GM06990 (cell line): ENCODE data around the gene F12.

Experiments used
- DNase-seq: peaks from one replicate; pipeline ENCODE4 v3.0.0-alpha.2; 2011; ENCODE audit not compliant: insufficient read length; ENCODE audit errors: extremely low read depth
- H3K27me3 ChIP-seq: replicated peaks from 2 replicates; pipeline ENCODE4 v1.6.0; 2011; ENCODE audit warnings: low read length; ENCODE audit not compliant: control insufficient read depth, insufficient read depth
- H3K36me3 ChIP-seq: 2 replicates; pipeline ENCODE4 v1.5.1; 2011; ENCODE audit warnings: low read length; ENCODE audit not compliant: control insufficient read depth, insufficient read depth
- H3K4me3 ChIP-seq: replicated peaks from 2 replicates; pipeline ENCODE4 v1.5.1; 2011; ENCODE audit warnings: low read depth, mild to moderate bottlenecking, control low read depth, low read length
- CTCF ChIP-seq: IDR thresholded peaks from 2 replicates; pipeline ENCODE4 v1.5.1; 2011; ENCODE audit warnings: low read length, control low read depth, mild to moderate bottlenecking, inconsistent platforms; ENCODE audit not compliant: insufficient read depth, poor library complexity, severe bottlenecking

F12 gene

DNA sequence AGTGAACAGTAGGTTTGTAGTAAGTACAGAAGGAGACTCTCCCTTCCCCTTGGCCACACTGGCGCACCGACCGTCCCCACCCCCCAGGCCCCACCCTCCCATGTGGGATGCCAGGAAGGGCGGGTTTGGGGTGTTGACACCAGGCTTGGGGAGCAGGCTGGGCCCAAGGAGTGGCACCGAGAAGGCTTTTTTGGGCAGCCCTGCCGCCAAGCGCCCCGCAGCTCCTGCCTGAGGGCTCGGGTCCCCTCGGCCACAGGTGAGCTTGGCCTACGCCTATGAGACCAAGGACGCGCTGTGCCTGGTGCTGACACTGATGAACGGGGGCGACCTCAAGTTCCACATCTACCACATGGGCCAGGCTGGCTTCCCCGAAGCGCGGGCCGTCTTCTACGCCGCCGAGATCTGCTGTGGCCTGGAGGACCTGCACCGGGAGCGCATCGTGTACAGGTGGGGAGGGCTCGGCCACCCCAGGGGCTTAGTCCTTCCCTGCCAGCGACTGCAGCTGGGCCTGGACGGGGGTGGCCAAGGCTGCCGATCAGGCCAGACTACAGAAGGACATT lies 24.4 kb upstream of the F12 start:
- H3K36me3 ChIP-seq: peaks cover 54% of the 10 kb centered on the region
- no peak overlapping the region for H3K4me3 ChIP-seq
- peak; percentile 25 for DNase-seq
- no peak for TF ChIP-seq CTCF
- no peaks in the 10 kb centered on the region for H3K27me3 ChIP-seq

DNA sequence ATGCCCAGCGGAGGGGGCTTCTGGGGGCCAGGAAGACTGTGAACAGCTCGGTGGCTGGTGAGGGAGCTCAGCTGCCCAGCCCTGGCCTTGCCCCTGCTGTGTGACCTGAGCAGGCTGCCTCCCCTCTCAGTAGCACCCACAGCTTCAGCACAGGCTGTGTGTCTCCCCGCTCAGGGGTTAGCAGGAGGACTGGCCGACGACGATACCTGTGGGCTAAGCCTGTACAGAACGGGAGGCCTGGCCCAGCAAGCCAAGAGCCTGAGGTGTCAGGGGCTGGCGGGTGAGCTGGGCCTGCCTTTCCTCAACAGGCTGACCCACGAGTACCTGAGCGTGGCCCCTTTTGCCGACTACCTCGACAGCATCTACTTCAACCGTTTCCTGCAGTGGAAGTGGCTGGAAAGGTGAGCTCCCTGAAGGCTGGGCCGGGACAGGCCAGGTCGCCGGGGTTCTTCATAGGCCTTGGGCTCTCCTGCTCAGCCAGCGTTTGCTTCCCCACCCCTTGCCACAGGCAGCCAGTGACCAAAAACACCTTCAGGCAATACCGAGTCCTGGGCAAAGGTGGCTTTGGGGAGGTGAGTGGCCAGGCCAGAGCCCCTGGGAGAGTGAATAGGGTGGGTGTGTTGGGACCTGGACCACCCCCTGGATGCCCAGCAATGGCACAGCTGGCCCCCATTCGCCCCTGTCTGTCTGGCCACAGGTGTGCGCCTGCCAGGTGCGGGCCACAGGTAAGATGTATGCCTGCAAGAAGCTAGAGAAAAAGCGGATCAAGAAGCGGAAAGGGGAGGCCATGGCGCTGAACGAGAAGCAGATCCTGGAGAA lies 23.7 kb upstream of the F12 start:
- no peak for TF ChIP-seq CTCF
- no peak for DNase-seq
- Histone ChIP-seq H3K4me3 (no peak overlapping the region), H3K27me3 (no peaks in the 10 kb centered on the region), H3K36me3 (peaks cover 52% of the 10 kb centered on the region)

GRCh38 chr5:177432143-177432838 lies 22.9 kb upstream of the F12 start:
- Histone ChIP-seq H3K4me3 (peak overlapping the region; percentile 36), H3K36me3 (peaks cover 46% of the 10 kb centered on the region), H3K27me3 (no peaks in the 10 kb centered on the region)
- no peak for TF ChIP-seq CTCF
- DNase-seq: no peak

GRCh38 chr5:177431317-177432142 lies 22.2 kb upstream of the F12 start:
- H3K36me3 ChIP-seq: peaks cover 43% of the 10 kb centered on the region
- peak overlapping the region; percentile 36 for H3K4me3 ChIP-seq
- TF ChIP-seq CTCF: no peak
- no peaks in the 10 kb centered on the region for H3K27me3 ChIP-seq
- DNase-seq: peak; percentile 95

DNA sequence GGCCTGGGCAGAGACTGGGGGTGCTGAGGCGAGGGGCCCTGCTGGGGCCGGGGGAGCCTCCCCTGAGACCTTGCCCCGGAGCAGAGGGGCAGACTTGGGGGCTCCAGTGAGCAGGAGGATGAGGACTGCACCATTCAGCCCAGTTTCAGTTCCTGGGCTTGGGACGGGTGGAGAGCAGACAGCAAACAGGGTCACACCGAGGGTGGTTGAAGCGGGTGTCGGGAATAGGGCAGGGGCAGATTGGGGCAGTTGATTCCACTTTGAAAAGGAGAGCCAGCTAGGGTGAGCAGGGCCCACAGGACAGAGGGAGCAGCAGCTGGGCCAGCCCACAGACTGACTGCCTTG lies 21.6 kb upstream of the F12 start:
- Histone ChIP-seq H3K36me3 (peaks cover 39% of the 10 kb centered on the region), H3K4me3 (no peak overlapping the region), H3K27me3 (no peaks in the 10 kb centered on the region)
- no peak for TF ChIP-seq CTCF
- peak; percentile 49 for DNase-seq
